ENCODE measurements around the gene RNF20. TPM values are rescaled to one million over a fixed set of nuclear protein-coding genes. Genes with fewer than 3 reads are reported as not detected.
"Not testable (repeated sequence)": the region's sequence is repeated elsewhere in the genome, so short reads cannot be mapped to it uniquely, and the experiment has no call there.

Gene RNF20
- total RNA-seq, 2 donors from 2014 or later, result 39.8 to 41.1 TPM

DNA sequence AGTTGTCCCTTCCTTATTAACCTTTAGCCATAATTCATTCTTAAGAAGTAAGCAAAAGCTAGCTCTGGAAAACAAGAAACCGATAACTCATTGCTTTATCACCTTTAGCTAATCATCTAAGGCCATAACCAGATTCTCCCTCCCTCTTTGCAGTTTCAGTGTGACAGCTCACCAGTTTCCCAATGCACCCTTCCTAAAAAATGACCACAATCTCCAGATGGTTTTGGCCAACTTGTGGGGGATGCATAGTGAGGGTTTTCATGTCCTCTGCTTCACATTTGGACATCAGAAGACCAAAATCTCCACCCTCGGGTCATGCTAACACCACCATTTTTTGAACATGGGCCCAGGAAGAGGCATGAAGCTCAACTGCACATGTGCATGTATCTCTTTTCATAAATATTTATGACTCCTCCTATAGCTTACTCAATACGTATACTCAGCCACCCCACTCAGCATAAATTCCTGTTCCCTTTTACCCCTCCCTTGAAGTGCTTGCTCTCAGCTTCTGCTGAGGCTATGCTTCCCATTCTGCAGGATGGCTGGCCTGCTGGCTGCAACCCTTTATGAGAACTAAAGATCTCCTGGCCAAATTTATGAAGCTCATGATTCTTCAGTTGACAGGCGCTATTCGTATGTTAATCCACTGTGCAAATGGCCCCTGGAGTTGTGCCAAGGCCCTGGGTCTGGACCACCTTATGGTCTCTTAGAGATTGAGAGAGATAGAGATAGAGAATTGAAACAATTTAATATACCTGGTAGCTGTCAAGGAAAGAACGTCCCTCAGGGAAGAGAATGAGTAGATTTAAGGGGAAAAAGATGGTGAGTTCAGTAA is 46.3 kb downstream of the RNF20 start:
- intact Hi-C loops (cut with DNase I), result no loop called here
- peak in 1 of 2 donors; percentile 46 for ATAC-seq

DNA sequence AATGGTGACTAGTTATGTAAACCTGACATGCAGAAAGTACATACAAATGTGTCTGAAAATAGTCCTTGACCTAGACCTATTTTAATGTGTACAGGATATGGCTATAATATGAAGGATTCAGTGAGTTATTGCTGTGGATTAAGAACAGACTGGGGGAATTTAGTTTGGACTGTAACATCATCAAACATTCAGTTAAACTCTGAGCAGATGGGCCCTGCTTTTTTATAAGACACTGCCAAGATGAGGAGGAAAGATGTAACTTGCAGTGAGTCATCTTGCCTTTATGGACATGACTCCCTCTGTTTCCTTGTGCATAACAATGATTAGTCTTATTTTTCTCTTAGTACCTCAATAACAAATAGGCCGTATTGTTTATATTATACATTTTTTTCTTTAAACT is 48.9 kb downstream of the RNF20 start:
- DNase-seq (no peak), ATAC-seq (no peak)
- intact Hi-C loops (cut with DNase I), result no loop called here

More for the DNA sequence above, 46.3 kb downstream of the RNF20 start:
- DNase-seq, result no peak

DNA sequence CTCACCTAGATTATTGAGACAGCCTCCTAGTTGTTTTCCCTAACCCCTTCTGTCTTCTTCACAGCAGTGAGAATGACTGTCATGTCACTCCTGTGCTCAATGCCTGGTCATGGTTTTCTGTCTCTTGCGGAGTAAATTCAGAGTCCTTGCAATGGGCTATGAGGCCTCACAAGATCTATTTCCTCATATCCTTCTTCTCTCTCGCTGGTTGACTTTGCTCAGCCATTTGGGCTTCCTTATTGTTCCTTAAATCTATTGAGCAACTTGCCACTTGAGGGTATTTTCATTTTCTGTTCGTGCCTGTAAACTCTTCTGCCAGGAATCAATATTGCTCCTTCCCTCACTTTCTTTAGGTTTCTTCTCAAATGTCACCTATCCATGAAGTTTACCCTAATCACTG is 52.1 kb downstream of the RNF20 start:
- DNase-seq (no peak), ATAC-seq (peak in 1 of 2 donors; percentile 44)
- intact Hi-C loops (cut with DNase I), result no loop called here

DNA sequence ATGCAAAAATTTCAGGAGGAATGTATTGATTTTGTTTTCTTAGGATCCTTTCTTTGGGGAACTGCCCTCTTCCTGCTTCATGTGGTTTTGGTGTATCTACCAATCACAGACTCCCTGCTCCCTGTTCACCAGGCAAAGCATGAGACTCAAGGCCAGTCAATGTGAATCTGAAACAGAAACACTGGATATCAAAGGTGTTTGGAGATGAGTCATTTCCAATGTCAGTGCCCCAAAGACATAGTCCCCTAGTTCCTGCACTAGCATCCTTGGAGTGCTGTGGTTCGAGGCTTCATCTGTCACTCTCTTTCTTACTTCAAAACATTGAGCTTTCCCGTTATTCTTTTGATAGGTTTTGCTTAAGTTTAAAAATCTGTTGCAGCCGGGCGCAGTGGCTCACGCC is 53.0 kb downstream of the RNF20 start:
- intact Hi-C loops (cut with DNase I), result no loop called here
- ATAC-seq (no peak), DNase-seq (no peak)

DNA sequence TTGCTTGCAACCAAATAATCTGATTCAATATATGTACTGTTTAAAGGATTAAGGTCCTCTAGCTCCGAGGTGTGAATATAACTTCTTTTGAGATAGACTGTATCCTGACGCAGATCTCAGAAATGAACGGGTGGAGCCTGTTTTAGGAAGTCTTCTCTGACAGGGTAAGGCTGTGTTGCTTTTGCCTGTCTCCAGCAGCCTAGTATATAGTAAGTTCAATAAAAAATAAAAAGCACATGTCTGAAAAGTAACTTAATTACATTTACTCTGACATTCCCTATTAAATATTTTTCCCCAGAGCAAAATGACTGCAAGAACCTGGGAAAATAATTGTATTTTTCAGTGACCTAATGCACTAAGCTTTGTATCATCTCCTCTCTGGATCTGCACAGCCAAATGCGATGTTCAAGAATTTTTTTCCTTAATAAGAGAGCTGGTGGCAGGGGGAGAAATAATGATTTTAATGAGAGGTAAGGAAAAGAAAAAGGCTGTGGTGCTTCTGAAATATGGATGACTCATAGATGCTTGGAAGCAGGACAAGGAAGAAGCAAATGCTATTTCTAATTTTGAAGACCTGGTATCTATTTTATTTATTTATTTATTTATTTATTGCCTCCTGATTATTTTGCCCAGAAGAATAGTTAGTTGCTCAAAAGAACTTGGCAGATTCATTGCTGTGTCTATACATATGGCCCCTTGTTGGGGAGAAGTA is 53.8 kb downstream of the RNF20 start:
- DNase-seq (no peak), ATAC-seq (no peak)
- intact Hi-C loops (cut with DNase I), result no loop called here

DNA sequence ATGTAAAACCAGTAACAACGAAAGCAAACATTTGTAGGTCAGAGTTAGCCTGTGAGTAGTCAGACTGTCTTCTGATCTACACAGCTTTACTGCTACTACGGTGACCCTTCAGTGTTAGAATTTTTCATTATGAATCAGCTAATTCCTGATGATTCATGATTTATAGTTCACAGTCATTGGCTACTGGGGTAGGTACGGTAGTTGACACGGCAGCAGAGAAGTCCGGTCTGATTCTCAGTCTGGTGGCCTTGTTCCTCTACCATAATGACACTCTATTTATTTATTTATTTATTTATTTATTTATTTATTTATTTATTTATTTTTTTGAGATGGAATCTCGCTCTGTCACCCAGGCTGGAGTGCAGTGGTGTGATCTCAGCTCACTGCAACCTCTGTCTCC is 56.4 kb downstream of the RNF20 start:
- intact Hi-C loops (cut with DNase I); ATAC-seq; DNase-seq: not testable (repeated sequence)

DNA sequence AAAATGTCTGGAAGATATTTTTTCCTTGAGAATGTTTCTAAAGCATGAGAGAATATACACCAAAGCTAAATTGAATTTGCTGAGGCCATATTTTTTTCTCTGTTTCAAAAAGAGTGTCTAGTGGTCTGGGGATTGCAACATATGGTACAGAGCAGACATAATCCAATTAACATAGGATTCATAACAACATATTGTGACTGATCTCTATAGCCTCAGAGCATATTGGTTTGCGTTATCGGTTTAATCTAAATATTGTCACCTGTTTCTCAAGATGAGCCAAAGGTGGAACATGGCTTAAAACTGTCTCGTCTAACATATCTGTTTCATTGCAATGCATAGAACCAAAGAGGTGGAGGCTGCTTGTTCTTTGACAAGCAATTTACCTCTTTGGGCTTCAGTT is 57.2 kb downstream of the RNF20 start:
- DNase-seq (no peak), ATAC-seq (no peak)
- intact Hi-C loops (cut with DNase I), result no loop called here

DNA sequence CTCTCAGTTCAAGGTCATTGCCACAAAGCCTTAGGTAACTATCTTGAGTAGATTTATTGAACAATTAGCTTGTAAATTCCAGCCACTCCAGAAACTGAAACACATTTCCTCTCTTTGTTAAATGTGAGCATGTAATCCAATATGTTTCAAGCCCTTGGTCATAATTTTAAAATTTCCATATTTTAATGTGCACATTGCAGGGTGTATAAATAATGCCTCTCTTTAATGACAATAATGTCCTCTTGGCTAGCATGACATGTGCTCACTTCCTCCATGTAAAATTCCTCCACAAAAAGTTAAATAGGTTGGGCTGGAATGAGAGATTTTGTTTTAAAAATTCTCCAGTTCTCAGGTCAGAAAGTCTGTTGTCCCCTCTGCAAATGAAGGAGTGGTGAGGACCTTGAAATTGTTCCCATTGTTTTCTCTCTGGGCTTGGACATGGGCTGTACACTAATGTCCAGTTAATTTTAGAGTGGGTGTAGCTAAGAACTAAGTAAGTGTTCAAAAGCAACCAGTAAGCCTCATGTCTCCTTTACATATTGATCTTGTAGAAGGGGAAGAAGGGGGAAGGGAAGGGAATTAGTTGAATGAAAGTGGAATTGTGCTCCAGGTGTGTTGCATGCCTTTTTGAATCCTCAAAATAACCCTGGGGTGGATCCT is 58.3 kb downstream of the RNF20 start:
- no peak for ATAC-seq
- intact Hi-C loops (cut with DNase I), result no loop called here

DNA sequence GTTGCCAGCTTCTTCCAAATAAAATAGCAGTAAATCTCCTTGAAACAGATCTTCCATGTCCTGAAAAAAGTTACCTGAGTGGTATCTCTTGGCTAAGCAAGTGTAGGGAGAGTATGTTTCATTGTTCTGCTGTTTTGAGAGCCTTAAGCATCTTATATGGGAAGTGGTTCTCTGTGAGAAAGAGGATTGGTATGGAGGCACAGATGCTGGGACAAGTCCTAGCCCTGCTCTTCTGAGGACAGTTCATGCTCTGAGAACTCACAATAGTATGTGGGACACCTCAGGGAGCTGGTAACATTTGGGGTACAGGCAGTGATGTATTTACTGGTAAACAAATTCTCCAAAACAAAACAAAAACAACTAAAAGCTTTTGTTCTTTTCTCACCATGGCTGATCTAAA is 59.1 kb downstream of the RNF20 start:
- DNase-seq, result no peak
- intact Hi-C loops (cut with DNase I), result no loop called here
- ATAC-seq, result no peak

More for the DNA sequence above, 58.3 kb downstream of the RNF20 start:
- no peak for DNase-seq

DNA sequence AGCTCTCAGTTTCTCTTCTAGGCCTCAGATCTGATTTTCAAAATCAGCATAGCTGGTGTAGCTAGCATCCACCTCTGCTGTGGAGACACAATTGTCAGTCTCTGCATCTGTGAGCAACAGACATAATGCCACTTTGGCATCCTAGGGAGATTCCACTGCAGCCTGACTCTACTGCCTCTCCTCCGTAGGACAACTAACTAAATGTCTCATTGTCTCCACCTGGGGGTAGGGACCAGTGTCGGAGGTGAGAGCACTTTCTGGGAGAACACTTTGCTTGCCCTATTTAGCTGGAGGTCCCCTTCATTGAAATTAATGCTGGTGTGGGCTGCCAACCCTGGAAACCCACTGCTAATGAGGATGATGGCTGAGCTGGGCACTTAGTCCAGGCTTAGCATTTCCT is 59.7 kb downstream of the RNF20 start:
- ATAC-seq, result no peak
- intact Hi-C loops (cut with DNase I), result no loop called here
- no peak for DNase-seq

DNA sequence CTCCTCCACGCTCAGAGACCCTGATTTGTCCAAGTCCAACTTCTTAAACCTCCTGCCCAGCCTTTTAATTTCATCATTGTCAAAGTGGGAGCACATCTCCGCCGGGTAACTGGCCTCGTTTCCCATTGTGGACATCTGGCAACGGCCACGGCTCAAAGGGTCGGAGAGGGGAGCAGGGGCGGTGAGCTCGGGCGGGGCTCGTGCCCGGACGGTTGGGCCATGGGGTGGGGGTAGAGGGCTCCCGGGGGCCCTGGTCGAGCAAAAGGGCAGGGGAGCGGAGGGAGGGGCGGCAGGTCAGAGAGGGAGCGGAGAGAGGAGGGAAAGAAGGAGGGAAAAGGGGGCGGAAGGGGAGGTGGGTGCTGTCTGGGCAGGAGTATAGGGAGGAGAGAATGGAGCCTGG is 61.1 kb downstream of the RNF20 start, which contains the start of gene PPP3R2:
Gene PPP3R2, minus strand, starts transcription at position 174 of the 400 bp plus-strand sequence. Its CDS starts 48 bp downstream, at position 126.
- ATAC-seq (no peak), DNase-seq (no peak)
- intact Hi-C loops (cut with DNase I), result no loop called here

DNA sequence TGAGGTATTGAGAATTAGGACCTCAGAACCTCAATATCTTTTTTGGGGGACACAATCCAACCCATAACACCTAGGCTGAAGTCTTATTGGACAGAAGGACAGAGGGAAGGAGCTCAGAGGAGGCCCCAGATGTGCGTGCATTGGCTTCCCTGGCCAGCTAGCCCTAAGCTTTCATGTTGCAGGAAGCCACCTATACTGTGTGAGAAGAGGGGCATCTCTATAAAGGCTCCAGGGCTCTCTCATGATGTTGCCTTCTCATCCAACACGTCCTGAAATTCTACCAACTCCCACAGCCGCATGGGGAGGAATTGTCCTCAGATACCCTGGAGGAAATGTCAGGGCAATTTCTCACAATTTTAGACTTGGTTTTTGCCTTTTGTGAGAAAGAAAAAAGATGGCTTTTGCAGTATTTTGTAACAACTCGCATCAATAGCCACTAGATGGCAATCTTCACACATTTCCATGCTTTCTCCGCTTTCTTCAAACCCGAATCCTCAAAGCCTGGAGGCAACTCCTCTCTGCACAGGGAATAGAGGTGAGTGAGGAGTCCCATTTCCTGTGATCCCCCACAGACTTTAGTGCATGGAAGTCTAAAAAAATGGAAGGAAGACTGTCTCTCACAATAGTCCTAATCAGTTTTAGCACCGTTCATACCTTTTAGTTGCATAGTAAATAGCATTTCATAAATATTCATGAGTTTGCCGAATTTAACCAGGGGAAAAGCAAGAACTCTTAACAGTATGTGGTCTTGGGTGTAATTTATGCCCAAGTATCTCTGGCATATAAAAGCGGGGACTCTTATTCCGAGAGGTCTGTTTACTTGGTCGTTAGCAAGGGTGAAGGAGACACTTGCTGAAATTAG is 68.5 kb downstream of the RNF20 start:
- intact Hi-C loops (cut with DNase I), result loop anchor here in 1 of 2 donors (5.0 kb wide), 1 partner anchor 125 kb away; no protein-coding TSS in a partner anchor
- peak in 1 of 2 donors; percentile 47 for ATAC-seq

DNA sequence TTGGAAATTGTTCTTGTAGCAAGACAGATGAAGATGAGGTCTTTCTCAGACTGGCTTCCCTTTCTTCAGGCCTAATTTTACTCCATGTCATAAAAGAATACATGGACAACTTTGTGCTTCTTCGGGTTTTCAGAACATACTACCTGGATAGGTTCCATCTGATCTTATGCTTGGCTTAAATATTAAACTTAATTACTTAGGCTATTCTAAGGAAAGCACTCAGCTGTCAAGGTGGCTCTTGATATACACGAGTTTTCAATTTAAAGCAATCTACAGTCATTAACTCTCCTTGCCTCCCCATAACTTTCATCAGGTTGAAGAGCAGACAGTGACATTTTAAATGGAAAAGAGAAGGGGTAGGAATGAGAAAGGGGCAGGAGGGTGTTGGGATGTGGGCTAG is 70.6 kb downstream of the RNF20 start:
- no peak for DNase-seq
- intact Hi-C loops (cut with DNase I), result loop anchor here in 1 of 2 donors (5.0 kb wide), 1 partner anchor 123 kb away; no protein-coding TSS in a partner anchor
- ATAC-seq, result no peak

More for the DNA sequence above, 68.5 kb downstream of the RNF20 start:
- DNase-seq, result no peak

DNA sequence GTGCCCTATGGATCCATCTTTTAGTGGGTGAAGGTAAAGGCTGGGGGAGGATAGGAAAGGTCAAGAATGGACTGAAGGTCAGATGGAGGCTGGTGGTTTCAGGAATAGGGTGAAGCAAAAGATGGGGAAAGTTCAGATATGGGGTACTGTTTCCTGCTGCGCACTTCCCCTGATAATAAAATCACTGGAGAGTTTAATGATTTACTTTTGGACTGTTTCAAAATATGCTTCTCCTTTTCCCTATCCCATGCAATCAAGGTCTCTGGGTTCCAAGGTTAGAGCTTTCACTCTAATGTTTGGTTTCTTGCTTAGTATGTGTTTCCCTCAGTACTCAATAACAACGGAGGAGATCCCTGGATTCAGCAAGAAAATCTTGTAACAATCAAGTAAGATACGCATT is 71.9 kb downstream of the RNF20 start:
- no peak for ATAC-seq
- no peak for DNase-seq
- intact Hi-C loops (cut with DNase I), result no loop called here

Other genes starting within 250 kb of the RNF20 start
- gene BAAT, start 148.8 kb upstream of the RNF20 start, total RNA-seq, result under 1 TPM in 1 of 2 donors, not detected in 1; 0.16 TPM
- gene MRPL50, start 135.2 kb upstream of the RNF20 start, total RNA-seq, result 10 to 100 TPM; 15.0 to 19.9 TPM
- 10 to 100 TPM; 18.9 to 36.7 TPM for gene ZNF189, start 135.0 kb upstream of the RNF20 start, total RNA-seq
- gene ALDOB, start 98.1 kb upstream of the RNF20 start, total RNA-seq, result 1 to 10 TPM in 1 of 2 donors, under 1 TPM in 1; 0.53 to 1.4 TPM
- gene PPP3R2, start 61.1 kb downstream of the RNF20 start, total RNA-seq, result not detected
- gene GRIN3A, start 204.8 kb downstream of the RNF20 start, total RNA-seq, result under 1 TPM in 1 of 2 donors, not detected in 1; 0.59 TPM